Mammary epithelial cell (primary cell): ENCODE measurements around the gene CFAP206.

Experiments used
- EZH2 ChIP-seq: IDR thresholded peaks from 2 replicates; pipeline ENCODE4 v1.6.1; 2012; ENCODE audit warnings: low read length, inconsistent platforms, borderline replicate concordance
- TF ChIP-seq, protein P1 (sequence below), 2 donors: IDR thresholded peaks in 1 of 2; conservative IDR thresholded peaks in 1 of 2; 2 replicates each; pipeline ENCODE4 v1.5.1; 2011 to 2012; ENCODE audit warnings: inconsistent platforms in 2 of 2, low read length in 2 of 2, mild to moderate bottlenecking in 2 of 2, control low read depth in 1 of 2, low read depth in 1 of 2; ENCODE audit not compliant: insufficient read depth in 1 of 2; ENCODE audit errors: extremely low read depth in 1 of 2

DNA sequence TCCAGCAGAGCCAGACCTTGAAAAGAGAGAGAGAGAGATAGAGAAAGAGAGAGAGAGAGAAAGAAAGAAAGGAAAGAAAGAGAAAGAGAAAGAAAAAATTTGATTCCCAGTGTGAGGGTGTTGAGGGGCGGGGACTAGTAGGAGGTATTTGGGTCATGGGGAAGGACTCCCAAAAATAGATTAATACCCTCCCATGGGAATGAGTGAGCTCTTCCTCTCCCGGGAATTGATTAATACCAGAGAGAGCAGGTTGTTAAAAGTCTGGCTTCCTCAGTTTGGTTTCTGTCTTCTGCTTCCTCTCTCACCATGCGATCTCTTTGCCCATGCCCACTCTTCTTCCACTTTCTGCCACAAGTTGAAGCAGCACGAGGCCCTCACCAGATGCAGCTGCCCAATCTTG lies 28.8 kb upstream of the CFAP206 start:
- TF ChIP-seq, protein P1, sequence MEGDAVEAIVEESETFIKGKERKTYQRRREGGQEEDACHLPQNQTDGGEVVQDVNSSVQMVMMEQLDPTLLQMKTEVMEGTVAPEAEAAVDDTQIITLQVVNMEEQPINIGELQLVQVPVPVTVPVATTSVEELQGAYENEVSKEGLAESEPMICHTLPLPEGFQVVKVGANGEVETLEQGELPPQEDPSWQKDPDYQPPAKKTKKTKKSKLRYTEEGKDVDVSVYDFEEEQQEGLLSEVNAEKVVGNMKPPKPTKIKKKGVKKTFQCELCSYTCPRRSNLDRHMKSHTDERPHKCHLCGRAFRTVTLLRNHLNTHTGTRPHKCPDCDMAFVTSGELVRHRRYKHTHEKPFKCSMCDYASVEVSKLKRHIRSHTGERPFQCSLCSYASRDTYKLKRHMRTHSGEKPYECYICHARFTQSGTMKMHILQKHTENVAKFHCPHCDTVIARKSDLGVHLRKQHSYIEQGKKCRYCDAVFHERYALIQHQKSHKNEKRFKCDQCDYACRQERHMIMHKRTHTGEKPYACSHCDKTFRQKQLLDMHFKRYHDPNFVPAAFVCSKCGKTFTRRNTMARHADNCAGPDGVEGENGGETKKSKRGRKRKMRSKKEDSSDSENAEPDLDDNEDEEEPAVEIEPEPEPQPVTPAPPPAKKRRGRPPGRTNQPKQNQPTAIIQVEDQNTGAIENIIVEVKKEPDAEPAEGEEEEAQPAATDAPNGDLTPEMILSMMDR (conservative IDR thresholded peaks at IDR 0.05 in 1 of 2, IDR thresholded peaks at IDR 0.05 in 1 of 2; ENCODE audit: extremely low read depth in 1 of 2, insufficient read depth in 1 of 2, low read depth in 1 of 2, low read length in 2 of 2) = no peak
- no peak for TF ChIP-seq EZH2
